ENCODE results near the gene RUNX1. TPM values are rescaled to one million over a fixed set of nuclear protein-coding genes. Genes with fewer than 3 reads are reported as not detected.

The RUNX1 gene
- total and polyA plus RNA-seq, 2 donors (not counting 3 experiments of a cell fraction or from before 2014, with no cell fraction given): 4.6 to 17.9 TPM

GRCh38 chr21:34999397-34999941 is 49.6 kb downstream of the RUNX1 start:
- TF ChIP-seq FOS (IDR thresholded peaks at IDR 0.05; ENCODE audit: borderline replicate concordance, insufficient read depth, low read length) (no peak), POLR2AphosphoS5 (IDR thresholded peaks at IDR 0.05; ENCODE audit: insufficient read depth, low read depth, low read length) (no peak)
- no peak overlapping the region for H2AFZ ChIP-seq (ENCODE audit: low read depth, low read length)
- H3K9ac ChIP-seq (replicated peaks; ENCODE audit: extremely low read depth, insufficient read depth, low read length): no peak overlapping the region
- no peaks in the 10 kb centered on the region for H3K9me1 ChIP-seq (replicated peaks; ENCODE audit: control insufficient read depth, extremely low read depth, insufficient read depth, low read length)
- CTCF ChIA-PET: interaction anchor here (1.1 to 1.7 kb wide), 2 partner anchors 23 to 48 kb away, joined by 3 to 5 read pairs; no protein-coding TSS in a partner anchor
- POLR2A ChIA-PET: no interaction called here
- no peak overlapping the region for H3K27ac ChIP-seq (ENCODE audit: insufficient read depth, low read depth, low read length)
- intact Hi-C loops (cut with micrococcal nuclease): no loop called here
- no peaks in the 10 kb centered on the region for H3K79me2 ChIP-seq (ENCODE audit: control insufficient read depth, insufficient read depth, low read length)
- FAIRE-seq (no peak), DNase-seq (ENCODE audit: low read depth, low spot score) (no peak)
- H3K27me3 ChIP-seq (ENCODE audit: control insufficient read depth in 2 of 2, insufficient read depth in 2 of 2, low read length in 2 of 2): peaks cover 3 to 6% of the 10 kb centered on the region in 2 experiments
- no peak overlapping the region for H3K4me2 ChIP-seq (ENCODE audit: insufficient read depth, low read length)
- no peaks in the 10 kb centered on the region for H4K20me1 ChIP-seq (replicated peaks; ENCODE audit: control insufficient read depth, extremely low read depth, insufficient read depth, low read length)
- BruUV-seq (replicated peaks): no TSS peak
- H3K4me1 ChIP-seq (ENCODE audit: control insufficient read depth, extremely low read depth, insufficient read depth, low read length): no peaks in the 10 kb centered on the region
- H3K4me3 ChIP-seq (replicated peaks in 1 of 3; ENCODE audit: insufficient read depth in 1 of 3, low read depth in 1 of 3, low read length in 3 of 3): no peak overlapping the region
- no peaks in the 10 kb centered on the region for H3K36me3 ChIP-seq (ENCODE audit: control insufficient read depth in 2 of 2, extremely low read depth in 1 of 2, insufficient read depth in 2 of 2, low read length in 2 of 2)
- H3K9me3 ChIP-seq (replicated peaks; ENCODE audit: control insufficient read depth, insufficient read depth, low read length): no peaks in the 10 kb centered on the region
- dilution Hi-C loops (cut with MboI; ENCODE audit: extremely low pct_ligation_motif_present, low sequenced_read_pairs): no loop called here

GRCh38 chr21:34998176-34998575 is 50.9 kb downstream of the RUNX1 start:
- ChIA-PET CTCF (interaction anchor here (1.8 kb wide), 1 partner anchor 15 kb away, joined by 4 read pairs; no protein-coding TSS in a partner anchor), POLR2A (no interaction called here)
- peaks cover 2 to 5% of the 10 kb centered on the region in 2 experiments for H3K27me3 ChIP-seq (ENCODE audit: control insufficient read depth in 2 of 2, insufficient read depth in 2 of 2, low read length in 2 of 2)
- TF ChIP-seq, protein P1, sequence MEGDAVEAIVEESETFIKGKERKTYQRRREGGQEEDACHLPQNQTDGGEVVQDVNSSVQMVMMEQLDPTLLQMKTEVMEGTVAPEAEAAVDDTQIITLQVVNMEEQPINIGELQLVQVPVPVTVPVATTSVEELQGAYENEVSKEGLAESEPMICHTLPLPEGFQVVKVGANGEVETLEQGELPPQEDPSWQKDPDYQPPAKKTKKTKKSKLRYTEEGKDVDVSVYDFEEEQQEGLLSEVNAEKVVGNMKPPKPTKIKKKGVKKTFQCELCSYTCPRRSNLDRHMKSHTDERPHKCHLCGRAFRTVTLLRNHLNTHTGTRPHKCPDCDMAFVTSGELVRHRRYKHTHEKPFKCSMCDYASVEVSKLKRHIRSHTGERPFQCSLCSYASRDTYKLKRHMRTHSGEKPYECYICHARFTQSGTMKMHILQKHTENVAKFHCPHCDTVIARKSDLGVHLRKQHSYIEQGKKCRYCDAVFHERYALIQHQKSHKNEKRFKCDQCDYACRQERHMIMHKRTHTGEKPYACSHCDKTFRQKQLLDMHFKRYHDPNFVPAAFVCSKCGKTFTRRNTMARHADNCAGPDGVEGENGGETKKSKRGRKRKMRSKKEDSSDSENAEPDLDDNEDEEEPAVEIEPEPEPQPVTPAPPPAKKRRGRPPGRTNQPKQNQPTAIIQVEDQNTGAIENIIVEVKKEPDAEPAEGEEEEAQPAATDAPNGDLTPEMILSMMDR (IDR thresholded peaks at IDR 0.05; ENCODE audit: extremely low read depth in 1 of 2, insufficient read depth in 1 of 2, low read depth in 1 of 2, low read length in 2 of 2): no peak
- TF ChIP-seq JUN (IDR thresholded peaks at IDR 0.05; ENCODE audit: borderline replicate concordance, insufficient read depth, insufficient read length, low read depth) (no peak), POLR2AphosphoS5 (IDR thresholded peaks at IDR 0.05; ENCODE audit: insufficient read depth, low read depth, low read length) (no peak), POLR2A (IDR thresholded peaks at IDR 0.05; ENCODE audit: low read depth, low read length) (no peak), FOS (IDR thresholded peaks at IDR 0.05; ENCODE audit: borderline replicate concordance, insufficient read depth, low read length) (no peak), MYC (IDR thresholded peaks at IDR 0.05; ENCODE audit: low read depth, low read length) (no peak), GATA2 (IDR thresholded peaks at IDR 0.05; ENCODE audit: insufficient read depth, insufficient read length, low read depth, low read length) (no peak), EZH2 (IDR thresholded peaks at IDR 0.05; ENCODE audit: borderline replicate concordance, low read depth, low read length, severe bottlenecking) (no peak)
- TF ChIP-seq, protein P2, sequence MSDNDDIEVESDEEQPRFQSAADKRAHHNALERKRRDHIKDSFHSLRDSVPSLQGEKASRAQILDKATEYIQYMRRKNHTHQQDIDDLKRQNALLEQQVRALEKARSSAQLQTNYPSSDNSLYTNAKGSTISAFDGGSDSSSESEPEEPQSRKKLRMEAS (IDR thresholded peaks at IDR 0.05; ENCODE audit: insufficient read depth, insufficient read length): no peak
- no TSS peak for BruUV-seq (replicated peaks)
- no peaks in the 10 kb centered on the region for H4K20me1 ChIP-seq (replicated peaks; ENCODE audit: control insufficient read depth, extremely low read depth, insufficient read depth, low read length)
- dilution Hi-C loops (cut with MboI; ENCODE audit: extremely low pct_ligation_motif_present, low sequenced_read_pairs) (no loop called here), intact Hi-C loops (cut with micrococcal nuclease) (no loop called here)
- no peaks in the 10 kb centered on the region for H3K36me3 ChIP-seq (ENCODE audit: control insufficient read depth in 2 of 2, extremely low read depth in 1 of 2, insufficient read depth in 2 of 2, low read length in 2 of 2)
- no peak overlapping the region for H3K9ac ChIP-seq (replicated peaks; ENCODE audit: extremely low read depth, insufficient read depth, low read length)
- H3K79me2 ChIP-seq (ENCODE audit: control insufficient read depth, insufficient read depth, low read length): no peaks in the 10 kb centered on the region
- H3K4me2 ChIP-seq (ENCODE audit: insufficient read depth, low read length): no peak overlapping the region
- H2AFZ ChIP-seq (ENCODE audit: low read depth, low read length): no peak overlapping the region
- H3K4me3 ChIP-seq (replicated peaks in 1 of 3; ENCODE audit: insufficient read depth in 1 of 3, low read depth in 1 of 3, low read length in 3 of 3): no peak overlapping the region
- H3K27ac ChIP-seq (ENCODE audit: insufficient read depth, low read depth, low read length): no peak overlapping the region
- no peaks in the 10 kb centered on the region for H3K9me1 ChIP-seq (replicated peaks; ENCODE audit: control insufficient read depth, extremely low read depth, insufficient read depth, low read length)
- no peak for FAIRE-seq
- no peak for DNase-seq (ENCODE audit: low read depth, low spot score)
- no peaks in the 10 kb centered on the region for H3K4me1 ChIP-seq (ENCODE audit: control insufficient read depth, extremely low read depth, insufficient read depth, low read length)
- H3K9me3 ChIP-seq (replicated peaks; ENCODE audit: control insufficient read depth, insufficient read depth, low read length): no peaks in the 10 kb centered on the region

Data from endothelial cell of umbilical vein (primary cell).